PC-9 (cell line): Measurements from ENCODE around the gene CNOT6L. TPM values are rescaled to one million over a fixed set of nuclear protein-coding genes. Genes with fewer than 3 reads are reported as not detected.

ENCODE experiments used
- BruUV-seq: library from RNA; stranded (reverse); fragments of 400-500 nt; replicated peaks from 2 replicates; lab custom pipeline; 2021; lab: Mats Ljungman, UMichigan
- CTCF ChIA-PET: fragments of 300-600 bp; sonication (Branson Sonifier 250); formaldehyde crosslinking; loops from one replicate; lab custom pipeline; 2022; ENCODE audit warnings: antibody characterized with exemption; lab: Charles Lee
- POLR2A ChIA-PET: fragments of 300-600 bp; sonication (Branson Sonifier 250); formaldehyde crosslinking; loops from one replicate; lab custom pipeline; 2022; ENCODE audit warnings: antibody characterized with exemption; ENCODE audit not compliant: unreplicated experiment; lab: Charles Lee
- DNase-seq, 2 experiments: peaks; one replicate each; pipeline versions ENCODE4 v3.0.0 to v3.0.0-alpha.2; 2015 to 2022; ENCODE audit warnings: mixed read lengths in 1 of 2
- H2AFZ ChIP-seq: fragments of 200-600 bp; sonication (generic); 2 replicates; pipeline ENCODE4 v1.8.1; 2017; ENCODE audit warnings: antibody characterized with exemption
- H3F3A ChIP-seq: fragments of 200-600 bp; sonication (generic); 2 replicates; pipeline ENCODE4 v1.8.1; 2017; ENCODE audit warnings: antibody characterized with exemption, mild to moderate bottlenecking, low read depth; ENCODE audit not compliant: insufficient read depth
- H3K27ac ChIP-seq: fragments of 200-600 bp; sonication (generic); 2 replicates; pipeline ENCODE4 v1.6.1; 2016; ENCODE audit warnings: mixed run types
- H3K27me3 ChIP-seq: fragments of 200-600 bp; sonication (generic); 2 replicates; pipeline ENCODE4 v1.6.1; 2016; ENCODE audit warnings: low read depth, mixed run types; ENCODE audit not compliant: insufficient read depth
- H3K36me3 ChIP-seq: fragments of 200-600 bp; sonication (generic); 2 replicates; pipeline ENCODE4 v1.6.1; 2016; ENCODE audit warnings: low read depth, mixed run types
- H3K4me1 ChIP-seq: fragments of 200-600 bp; sonication (generic); replicated peaks from 2 replicates; pipeline ENCODE4 v1.6.1; 2016; ENCODE audit warnings: mixed run types; ENCODE audit not compliant: insufficient read depth
- H3K4me2 ChIP-seq: fragments of 200-600 bp; sonication (generic); 2 replicates; pipeline ENCODE4 v1.6.1; 2017; ENCODE audit warnings: mixed run types
- H3K4me3 ChIP-seq: fragments of 200-600 bp; sonication (generic); 2 replicates; pipeline ENCODE4 v1.6.1; 2016; ENCODE audit warnings: mixed run types
- H3K79me2 ChIP-seq: fragments of 200-600 bp; sonication (generic); 2 replicates; pipeline ENCODE4 v1.6.1; 2017; ENCODE audit warnings: low read depth, mixed run types
- H3K9me2 ChIP-seq: fragments of 200-600 bp; sonication (generic); 2 replicates; pipeline ENCODE4 v1.8.1; 2017; ENCODE audit warnings: mild to moderate bottlenecking; ENCODE audit not compliant: insufficient read depth
- H3K9me3 ChIP-seq: fragments of 200-600 bp; sonication (generic); 2 replicates; pipeline ENCODE4 v1.8.1; 2016; ENCODE audit warnings: low read depth; ENCODE audit not compliant: insufficient read depth
- H4K20me1 ChIP-seq: fragments of 200-600 bp; sonication (generic); 2 replicates; pipeline ENCODE4 v1.8.1; 2017; ENCODE audit not compliant: insufficient read depth
- EZH2 ChIP-seq: fragments of 200-600 bp; sonication (generic); IDR thresholded peaks from 2 replicates; pipeline ENCODE4 v1.8.0; 2017; ENCODE audit warnings: antibody characterized with exemption, low read depth
- intact Hi-C: fragments of 100-400 bp; cut with micrococcal nuclease; formaldehyde crosslinking; loops from one replicate; pipeline ENCODE4 v1.10.0; 2022; ENCODE audit not compliant: unreplicated experiment
- total RNA-seq: library from RNA; stranded (reverse); gene quantifications from 2 replicates; pipeline ENCODE4 v1.2.3, GENCODE V29; 2021
- TF ChIP-seq, protein P1 (sequence below): fragments of 200-600 bp; sonication (generic); conservative IDR thresholded peaks from 2 replicates; pipeline ENCODE4 v1.6.1; 2017; ENCODE audit warnings: mixed run types, antibody characterized with exemption, mild to moderate bottlenecking, moderate library complexity

The CNOT6L gene
- total RNA-seq, 1 experiment from 2014 or later, result 26.7 TPM

DNA sequence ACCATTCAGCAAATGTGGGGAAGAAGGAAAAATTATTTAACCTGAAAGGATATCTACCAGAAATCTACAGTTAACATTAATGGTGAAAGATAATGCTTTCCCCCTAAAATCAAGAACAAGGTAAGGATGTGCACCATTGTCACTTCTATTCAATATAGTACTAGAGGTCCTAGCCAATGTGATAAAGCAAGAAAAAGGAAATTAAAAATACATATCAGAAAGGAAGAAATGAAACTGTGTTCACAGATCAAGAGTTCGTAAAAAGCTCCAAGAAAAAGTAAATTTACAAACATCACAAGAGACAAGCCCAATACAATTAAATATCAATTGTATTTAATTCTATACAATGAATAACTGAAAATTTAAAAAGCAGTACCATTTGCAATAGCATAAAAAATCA lies 57.6 kb downstream of the CNOT6L start:
- no peaks in the 10 kb centered on the region for H3K36me3 ChIP-seq
- H3K4me2 ChIP-seq, result no peak overlapping the region
- TF ChIP-seq, protein P1, sequence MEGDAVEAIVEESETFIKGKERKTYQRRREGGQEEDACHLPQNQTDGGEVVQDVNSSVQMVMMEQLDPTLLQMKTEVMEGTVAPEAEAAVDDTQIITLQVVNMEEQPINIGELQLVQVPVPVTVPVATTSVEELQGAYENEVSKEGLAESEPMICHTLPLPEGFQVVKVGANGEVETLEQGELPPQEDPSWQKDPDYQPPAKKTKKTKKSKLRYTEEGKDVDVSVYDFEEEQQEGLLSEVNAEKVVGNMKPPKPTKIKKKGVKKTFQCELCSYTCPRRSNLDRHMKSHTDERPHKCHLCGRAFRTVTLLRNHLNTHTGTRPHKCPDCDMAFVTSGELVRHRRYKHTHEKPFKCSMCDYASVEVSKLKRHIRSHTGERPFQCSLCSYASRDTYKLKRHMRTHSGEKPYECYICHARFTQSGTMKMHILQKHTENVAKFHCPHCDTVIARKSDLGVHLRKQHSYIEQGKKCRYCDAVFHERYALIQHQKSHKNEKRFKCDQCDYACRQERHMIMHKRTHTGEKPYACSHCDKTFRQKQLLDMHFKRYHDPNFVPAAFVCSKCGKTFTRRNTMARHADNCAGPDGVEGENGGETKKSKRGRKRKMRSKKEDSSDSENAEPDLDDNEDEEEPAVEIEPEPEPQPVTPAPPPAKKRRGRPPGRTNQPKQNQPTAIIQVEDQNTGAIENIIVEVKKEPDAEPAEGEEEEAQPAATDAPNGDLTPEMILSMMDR, result no peak
- no peak for TF ChIP-seq EZH2
- no peaks in the 10 kb centered on the region for H4K20me1 ChIP-seq
- no peak overlapping the region for H3K4me3 ChIP-seq
- no peak overlapping the region for H2AFZ ChIP-seq
- no peaks in the 10 kb centered on the region for H3K79me2 ChIP-seq
- no peaks in the 10 kb centered on the region for H3K4me1 ChIP-seq
- no peak for DNase-seq
- H3F3A ChIP-seq, result no peaks in the 10 kb centered on the region
- no peak overlapping the region for H3K27ac ChIP-seq
- CTCF ChIA-PET, result interaction anchor here (0.5 kb wide), 1 partner anchor 702 kb away, joined by 3 read pairs; no protein-coding TSS in a partner anchor
- POLR2A ChIA-PET, result no interaction called here
- H3K27me3 ChIP-seq, result no peaks in the 10 kb centered on the region
- H3K9me2 ChIP-seq, result no peaks in the 10 kb centered on the region
- no peaks in the 10 kb centered on the region for H3K9me3 ChIP-seq
- no TSS peak for BruUV-seq
- intact Hi-C loops, result no loop called here

DNA sequence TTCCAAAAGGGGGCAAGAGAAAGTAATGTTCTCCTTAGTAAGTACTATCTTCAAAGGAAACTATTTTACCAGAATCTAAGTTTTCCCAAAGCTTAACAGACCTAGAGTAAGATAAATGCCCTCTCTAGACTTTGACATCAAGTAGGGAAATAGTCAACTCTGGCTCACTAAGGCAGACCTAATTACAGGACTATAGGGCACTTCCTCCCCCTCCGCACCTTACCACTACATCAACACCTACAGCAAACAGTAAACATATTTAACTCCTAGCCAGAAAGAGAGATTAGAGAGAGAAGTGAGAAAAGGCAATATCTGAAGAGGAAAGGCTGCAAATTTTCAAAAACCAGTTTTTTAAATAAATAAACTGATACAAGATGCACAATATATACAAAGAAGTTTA lies 60.4 kb downstream of the CNOT6L start:
- DNase-seq, result no peak
- Histone ChIP-seq H3K36me3 (no peaks in the 10 kb centered on the region), H3K9me3 (no peaks in the 10 kb centered on the region), H3K27me3 (no peaks in the 10 kb centered on the region), H3K9me2 (no peaks in the 10 kb centered on the region), H3F3A (no peaks in the 10 kb centered on the region), H2AFZ (no peak overlapping the region), H3K79me2 (no peaks in the 10 kb centered on the region), H3K4me2 (no peak overlapping the region), H4K20me1 (no peaks in the 10 kb centered on the region), H3K4me1 (no peaks in the 10 kb centered on the region), H3K4me3 (no peak overlapping the region), H3K27ac (no peak overlapping the region)
- TF ChIP-seq, protein P1, result no peak
- TF ChIP-seq EZH2, result no peak
- intact Hi-C loops, result no loop called here
- POLR2A ChIA-PET, result no interaction called here
- CTCF ChIA-PET, result no interaction called here
- no TSS peak for BruUV-seq

DNA sequence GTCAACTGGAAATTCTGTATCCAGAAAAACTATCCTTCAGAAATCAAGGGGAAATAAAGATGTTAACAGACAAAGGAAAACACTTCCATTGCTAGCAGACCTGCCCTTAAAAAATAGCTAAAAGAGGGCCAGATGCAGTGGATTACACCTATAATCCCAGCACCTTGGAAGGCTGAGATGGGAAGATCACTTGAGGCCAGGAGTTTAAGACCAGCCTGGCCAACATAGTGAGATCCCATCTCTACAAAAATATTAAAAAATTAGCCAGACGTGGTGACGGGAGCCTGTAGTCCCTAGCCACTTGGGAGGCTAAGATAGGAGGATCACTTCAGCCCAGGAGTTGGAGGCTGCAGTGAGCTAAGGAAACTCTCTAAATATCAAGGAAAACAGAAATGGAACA lies 67.4 kb downstream of the CNOT6L start:
- Histone ChIP-seq H2AFZ (no peak overlapping the region), H3K9me3 (no peaks in the 10 kb centered on the region), H4K20me1 (no peaks in the 10 kb centered on the region), H3K9me2 (no peaks in the 10 kb centered on the region), H3K27me3 (no peaks in the 10 kb centered on the region), H3K79me2 (no peaks in the 10 kb centered on the region), H3K4me2 (no peak overlapping the region), H3F3A (no peaks in the 10 kb centered on the region), H3K36me3 (no peaks in the 10 kb centered on the region), H3K4me3 (no peak overlapping the region), H3K27ac (no peak overlapping the region), H3K4me1 (no peaks in the 10 kb centered on the region)
- no peak for DNase-seq
- intact Hi-C loops, result no loop called here
- ChIA-PET POLR2A (no interaction called here), CTCF (no interaction called here)
- no TSS peak for BruUV-seq
- TF ChIP-seq EZH2, result no peak

DNA sequence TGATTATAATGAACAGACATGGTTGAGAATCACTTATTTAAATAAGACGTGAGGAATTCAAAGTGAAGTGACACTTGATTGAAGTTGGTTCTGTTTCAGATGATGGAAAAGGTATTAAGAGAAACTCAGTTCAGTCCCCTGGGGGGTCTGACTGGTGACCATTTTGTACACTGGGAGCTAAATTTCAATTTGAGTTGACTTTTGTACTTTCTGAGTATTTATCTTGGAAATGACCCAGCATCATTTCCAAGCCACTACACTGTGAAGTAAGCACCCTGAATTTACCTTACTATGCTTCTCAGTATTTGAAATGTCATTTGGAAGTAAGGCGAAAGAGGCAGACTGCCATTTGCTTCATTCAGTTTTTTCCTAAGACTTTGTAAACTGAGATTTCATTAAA lies 73.4 kb downstream of the CNOT6L start:
- Histone ChIP-seq H3F3A (no peaks in the 10 kb centered on the region), H4K20me1 (no peaks in the 10 kb centered on the region), H3K4me3 (no peak overlapping the region), H2AFZ (no peak overlapping the region), H3K27ac (no peak overlapping the region), H3K27me3 (no peaks in the 10 kb centered on the region), H3K4me2 (no peak overlapping the region), H3K9me2 (no peaks in the 10 kb centered on the region), H3K9me3 (no peaks in the 10 kb centered on the region), H3K79me2 (no peaks in the 10 kb centered on the region), H3K4me1 (no peaks in the 10 kb centered on the region), H3K36me3 (no peaks in the 10 kb centered on the region)
- ChIA-PET POLR2A (no interaction called here), CTCF (no interaction called here)
- BruUV-seq, result no TSS peak
- no peak for TF ChIP-seq EZH2
- TF ChIP-seq, protein P1, result no peak
- no peak for DNase-seq
- intact Hi-C loops, result no loop called here
